Naive thymus-derived CD8-positive, alpha-beta T cell (primary cell): ENCODE measurements around the gene SMURF2. TPM values are rescaled to one million over a fixed set of nuclear protein-coding genes. Genes with fewer than 3 reads are reported as not detected.

Experiments used
- ATAC-seq, 2 donors: fragments of 150-1000 bp; cut with Tn5 transposase in 1 of 2; sonication (Bioruptor Pico), chemical (Tn5 transposase) in 1 of 2; 1 replicate in 1 of 2; 2 replicates in 1 of 2; pipeline ENCODE4 v1.10.0; 2021; ENCODE audit warnings: mild to moderate bottlenecking in 2 of 2, moderate library complexity in 2 of 2
- POLR2A ChIA-PET: fragments of 350-600 bp; sonication (Branson Sonifier 250); formaldehyde crosslinking; loops from one replicate; lab custom pipeline; 2021; ENCODE audit warnings: antibody characterized with exemption; lab: Charles Lee
- DNase-seq, 10 donors: peaks; one replicate each; pipeline versions ENCODE4 v3.0.0 to v3.0.0-alpha.2; 2020 to 2022
- H3K27ac Mint-ChIP-seq, 10 donors: one replicate each; pipeline ENCODE4 v1.8.0; 2020 to 2022; ENCODE audit warnings: mild to moderate bottlenecking in 10 of 10, mixed read lengths in 10 of 10, moderate library complexity in 4 of 10, inconsistent platforms in 1 of 10
- H3K27me3 Mint-ChIP-seq, 5 donors: one replicate each; pipeline ENCODE4 v1.8.0; 2021 to 2022; ENCODE audit warnings: mixed read lengths in 5 of 5
- H3K36me3 Mint-ChIP-seq, 3 donors: one replicate each; pipeline ENCODE4 v1.8.0; 2020 to 2022; ENCODE audit warnings: mixed read lengths in 3 of 3, mild to moderate bottlenecking in 2 of 3, inconsistent platforms in 1 of 3
- H3K4me1 Mint-ChIP-seq, 4 donors: one replicate each; pipeline ENCODE4 v1.8.0; 2021 to 2022; ENCODE audit warnings: mixed read lengths in 4 of 4
- H3K4me3 Mint-ChIP-seq, 10 donors: one replicate each; pipeline ENCODE4 v1.8.0; 2020 to 2022; ENCODE audit warnings: mild to moderate bottlenecking in 10 of 10, mixed read lengths in 10 of 10, moderate library complexity in 6 of 10, inconsistent platforms in 1 of 10
- H3K9me3 Mint-ChIP-seq, 9 donors: one replicate each; pipeline ENCODE4 v1.8.0; 2020 to 2022; ENCODE audit warnings: mixed read lengths in 9 of 9, mild to moderate bottlenecking in 3 of 9, inconsistent platforms in 1 of 9, moderate library complexity in 1 of 9
- polyA plus RNA-seq, 3 donors: library from polyadenylated mRNA; unstranded; fragments of 300-500 nt; fragmentation: Illumina TruSeq; gene quantifications; one replicate each; pipeline ENCODE4 v1.2.3, GENCODE V29; 2021
- total RNA-seq, 8 experiments: library from RNA in 2 of 8; stranded (reverse) in 2 of 8; gene quantifications; one replicate each; pipeline ENCODE4 v1.2.3 and lab custom pipeline; 2021 to 2026

SMURF2 gene
- total and polyA plus RNA-seq, 5 experiments from 2014 or later: 6.1 to 40.1 (median 11.0) TPM

GRCh38 chr17:64638552-64639203, 23.4 kb downstream of the SMURF2 start:
- ATAC-seq: peak in 1 of 2 donors; percentile 29
- POLR2A ChIA-PET: no interaction called here
- H3K4me3 Mint-ChIP-seq: peak overlapping the region in 3 of 10 donors; percentile 1 to 13 (median 5)
- H3K27me3 Mint-ChIP-seq: no peaks in the 10 kb centered on the region
- H3K4me1 Mint-ChIP-seq: peaks cover 21 to 63% (median 57%) of the 10 kb centered on the region in 4 donors
- H3K9me3 Mint-ChIP-seq: no peaks in the 10 kb centered on the region
- H3K36me3 Mint-ChIP-seq: peaks cover 0 to 31% (median 5%) of the 10 kb centered on the region in 3 donors
- DNase-seq: no peak
- no peak overlapping the region for H3K27ac Mint-ChIP-seq

GRCh38 chr17:64635647-64636305, 26.3 kb downstream of the SMURF2 start:
- no peaks in the 10 kb centered on the region for H3K9me3 Mint-ChIP-seq
- no peak overlapping the region for H3K4me3 Mint-ChIP-seq
- DNase-seq: no peak
- POLR2A ChIA-PET: interaction anchor here (0.9 kb wide), 1 partner anchor 13 kb away, joined by 5 read pairs; no protein-coding TSS in a partner anchor
- peak overlapping the region in 3 of 10 donors; percentile 17 to 44 (median 21) for H3K27ac Mint-ChIP-seq
- no peaks in the 10 kb centered on the region for H3K27me3 Mint-ChIP-seq
- H3K4me1 Mint-ChIP-seq: peaks cover 26 to 70% (median 64%) of the 10 kb centered on the region in 4 donors
- H3K36me3 Mint-ChIP-seq: peaks cover 0 to 13% (median 5%) of the 10 kb centered on the region in 3 donors
- no peak for ATAC-seq

GRCh38 chr17:64634218-64634617, 27.9 kb downstream of the SMURF2 start:
- DNase-seq: no peak
- H3K9me3 Mint-ChIP-seq: no peaks in the 10 kb centered on the region
- H3K27me3 Mint-ChIP-seq: no peaks in the 10 kb centered on the region
- peak; percentile 42 to 44 for ATAC-seq
- peaks cover 0 to 13% (median 5%) of the 10 kb centered on the region in 3 donors for H3K36me3 Mint-ChIP-seq
- peak overlapping the region in 3 of 10 donors; percentile 1 to 41 (median 25) for H3K4me3 Mint-ChIP-seq
- POLR2A ChIA-PET: interaction anchor here (0.5 to 1.1 kb wide), 3 partner anchors 36 to 730 kb away, joined by 3 read pairs; partner anchors contain the start of genes CEP95 and DDX5
- H3K27ac Mint-ChIP-seq: peak overlapping the region in 4 of 10 donors; percentile 16 to 50 (median 42)
- peaks cover 25 to 74% (median 68%) of the 10 kb centered on the region in 4 donors for H3K4me1 Mint-ChIP-seq

- POLR2A ChIA-PET: no interaction called here
These were observed 29.5 kb downstream of the SMURF2 start for GRCh38 chr17:64632606-64633005.

GRCh38 chr17:64632194-64632593, 29.9 kb downstream of the SMURF2 start:
- Mint-ChIP-seq H3K36me3 (peaks cover 0 to 3% (median 0%) of the 10 kb centered on the region in 3 donors), H3K4me1 (peaks cover 35 to 84% (median 79%) of the 10 kb centered on the region in 4 donors), H3K9me3 (no peaks in the 10 kb centered on the region), H3K27me3 (no peaks in the 10 kb centered on the region), H3K4me3 (peak overlapping the region in 1 of 10 donors; percentile 24), H3K27ac (no peak overlapping the region)
- no peak for ATAC-seq
- no peak for DNase-seq
- POLR2A ChIA-PET: no interaction called here

More at GRCh38 chr17:64632606-64633005, 29.5 kb downstream of the SMURF2 start:
- H3K4me3 Mint-ChIP-seq: no peak overlapping the region
- H3K27ac Mint-ChIP-seq: peak overlapping the region in 2 of 10 donors; percentile 29 to 43
- no peak for ATAC-seq
- peaks cover 0 to 6% (median 2%) of the 10 kb centered on the region in 3 donors for H3K36me3 Mint-ChIP-seq
- DNase-seq: no peak
- no peaks in the 10 kb centered on the region for H3K27me3 Mint-ChIP-seq
- no peaks in the 10 kb centered on the region for H3K9me3 Mint-ChIP-seq
- peaks cover 32 to 80% (median 77%) of the 10 kb centered on the region in 4 donors for H3K4me1 Mint-ChIP-seq

GRCh38 chr17:64630309-64631223, 31.5 kb downstream of the SMURF2 start:
- Mint-ChIP-seq H3K4me1 (peaks cover 37 to 82% (median 80%) of the 10 kb centered on the region in 4 donors), H3K4me3 (peak overlapping the region in 2 of 10 donors; percentile 35 to 51), H3K27me3 (no peaks in the 10 kb centered on the region), H3K36me3 (peaks cover 0 to 11% (median 0%) of the 10 kb centered on the region in 3 donors), H3K27ac (peak overlapping the region in 3 of 10 donors; percentile 25 to 90 (median 47)), H3K9me3 (no peaks in the 10 kb centered on the region)
- ATAC-seq: no peak
- DNase-seq: no peak
- POLR2A ChIA-PET: interaction anchor here (0.7 kb wide), 1 partner anchor 37 kb away, joined by 5 read pairs; no protein-coding TSS in a partner anchor

- DNase-seq (peak in 1 of 10 donors; percentile 6), ATAC-seq (peak; percentile 46 to 57)
- no peaks in the 10 kb centered on the region for H3K9me3 Mint-ChIP-seq
- H3K36me3 Mint-ChIP-seq: peaks cover 0 to 14% (median under 1%) of the 10 kb centered on the region in 3 donors
- no peaks in the 10 kb centered on the region for H3K27me3 Mint-ChIP-seq
- POLR2A ChIA-PET: no interaction called here
- H3K4me3 Mint-ChIP-seq: peak overlapping the region in 9 of 10 donors; percentile 1 to 62 (median 33)
- peak overlapping the region in 6 of 10 donors; percentile 2 to 64 (median 25) for H3K27ac Mint-ChIP-seq
- H3K4me1 Mint-ChIP-seq: peaks cover 31 to 72% (median 68%) of the 10 kb centered on the region in 4 donors
These were observed 33.5 kb downstream of the SMURF2 start for GRCh38 chr17:64628641-64629040.

- peak overlapping the region in 3 of 10 donors; percentile 21 to 34 (median 33) for H3K4me3 Mint-ChIP-seq
- POLR2A ChIA-PET: no interaction called here
- H3K9me3 Mint-ChIP-seq: no peaks in the 10 kb centered on the region
- no peaks in the 10 kb centered on the region for H3K27me3 Mint-ChIP-seq
- peak; percentile 30 to 36 for ATAC-seq
- DNase-seq: peak in 1 of 10 donors; percentile 11
- peaks cover 34 to 74% (median 69%) of the 10 kb centered on the region in 4 donors for H3K4me1 Mint-ChIP-seq
- H3K27ac Mint-ChIP-seq: peak overlapping the region in 4 of 10 donors; percentile 6 to 65 (median 16)
- peaks cover 0 to 18% (median 4%) of the 10 kb centered on the region in 3 donors for H3K36me3 Mint-ChIP-seq
These were observed 34.3 kb downstream of the SMURF2 start for GRCh38 chr17:64627797-64628196.

- H3K9me3 Mint-ChIP-seq: no peaks in the 10 kb centered on the region
- H3K27me3 Mint-ChIP-seq: no peaks in the 10 kb centered on the region
- H3K4me1 Mint-ChIP-seq: peaks cover 33 to 71% (median 64%) of the 10 kb centered on the region in 4 donors
- DNase-seq (no peak), ATAC-seq (no peak)
- H3K36me3 Mint-ChIP-seq: peaks cover 0 to 22% (median 4%) of the 10 kb centered on the region in 3 donors
- H3K4me3 Mint-ChIP-seq: no peak overlapping the region
- POLR2A ChIA-PET: no interaction called here
- no peak overlapping the region for H3K27ac Mint-ChIP-seq
These were observed 35.3 kb downstream of the SMURF2 start for GRCh38 chr17:64626827-64627226.

- DNase-seq (no peak), ATAC-seq (no peak)
- POLR2A ChIA-PET: no interaction called here
- Mint-ChIP-seq H3K4me3 (no peak overlapping the region), H3K27ac (peak overlapping the region in 2 of 10 donors; percentile 11 to 19), H3K4me1 (peaks cover 27 to 59% (median 53%) of the 10 kb centered on the region in 4 donors), H3K36me3 (peaks cover 0 to 22% (median 4%) of the 10 kb centered on the region in 3 donors), H3K27me3 (no peaks in the 10 kb centered on the region), H3K9me3 (no peaks in the 10 kb centered on the region)
These were observed 36.6 kb downstream of the SMURF2 start for GRCh38 chr17:64625541-64625940.

GRCh38 chr17:64622931-64623654, 39.0 kb downstream of the SMURF2 start:
- Mint-ChIP-seq H3K4me1 (peaks cover 21 to 43% (median 38%) of the 10 kb centered on the region in 4 donors), H3K27ac (no peak overlapping the region), H3K9me3 (no peaks in the 10 kb centered on the region), H3K36me3 (peaks cover 0 to 22% (median 4%) of the 10 kb centered on the region in 3 donors), H3K4me3 (no peak overlapping the region), H3K27me3 (no peaks in the 10 kb centered on the region)
- POLR2A ChIA-PET: interaction anchor here (0.6 to 0.9 kb wide), 2 partner anchors 13 to 63 kb away, joined by 3 to 5 read pairs; no protein-coding TSS in a partner anchor
- DNase-seq (no peak), ATAC-seq (no peak)
